Activated naive CD4-positive, alpha-beta T cell treated with Interleukin-2 at 50 U/mL for 16 hours (primary cell): ENCODE measurements around the gene PRKACG.
A peak's percentile ranks its signal among the peaks of the same experiment; 100 is the strongest.
"Not testable (repeated sequence)": the region's sequence is repeated elsewhere in the genome, so short reads cannot be mapped to it uniquely, and the experiment has no call there.

ENCODE experiments used
- DNase-seq: peaks from one replicate; pipeline ENCODE4 v3.0.0-alpha.2; 2020

Gene PRKACG

DNA sequence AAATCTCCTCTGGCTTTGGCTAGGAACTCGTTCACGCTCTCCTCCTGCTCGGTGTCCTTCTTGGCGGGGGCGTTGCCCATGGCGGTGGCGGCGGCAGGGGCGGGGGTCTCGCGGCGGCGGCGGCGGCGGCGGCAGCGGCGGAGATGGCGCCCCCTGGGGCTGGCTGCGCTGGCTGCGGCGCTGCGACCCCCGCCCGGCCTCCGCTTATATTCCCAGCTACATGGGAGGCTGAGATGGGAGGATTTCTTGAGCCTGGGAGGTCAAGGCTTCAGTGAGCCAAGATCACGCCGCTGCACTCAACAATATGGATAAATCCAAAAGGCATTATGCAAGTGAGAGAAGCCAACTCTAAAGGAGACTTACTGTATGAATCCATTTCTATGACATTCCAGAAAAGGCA, at the start of gene PRKACG:
Gene PRKACG, minus strand, starts transcription at position 101 of the 400 bp plus-strand sequence. Its CDS starts 21 bp downstream, at position 80.
- no peak for DNase-seq

DNA sequence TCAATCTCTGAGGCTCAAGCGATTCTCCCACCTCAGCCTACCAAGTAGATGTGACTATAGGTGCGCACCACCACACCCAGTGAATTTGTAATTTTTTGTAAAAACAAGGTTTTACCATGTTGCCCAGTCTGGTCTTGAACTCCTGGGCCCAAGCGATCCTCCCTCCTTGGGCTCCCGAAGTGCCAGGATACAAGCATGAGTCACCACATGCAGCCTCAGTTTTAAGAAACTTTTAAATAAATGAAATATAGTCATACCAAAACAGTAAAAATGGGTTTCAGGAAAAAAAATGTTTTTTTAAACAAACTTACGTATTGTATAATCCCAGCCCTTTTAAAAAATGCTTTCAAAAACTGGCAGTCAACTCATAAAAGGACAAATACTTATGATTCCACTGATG, 48.3 kb upstream of the PRKACG start:
- no peak for DNase-seq

DNA sequence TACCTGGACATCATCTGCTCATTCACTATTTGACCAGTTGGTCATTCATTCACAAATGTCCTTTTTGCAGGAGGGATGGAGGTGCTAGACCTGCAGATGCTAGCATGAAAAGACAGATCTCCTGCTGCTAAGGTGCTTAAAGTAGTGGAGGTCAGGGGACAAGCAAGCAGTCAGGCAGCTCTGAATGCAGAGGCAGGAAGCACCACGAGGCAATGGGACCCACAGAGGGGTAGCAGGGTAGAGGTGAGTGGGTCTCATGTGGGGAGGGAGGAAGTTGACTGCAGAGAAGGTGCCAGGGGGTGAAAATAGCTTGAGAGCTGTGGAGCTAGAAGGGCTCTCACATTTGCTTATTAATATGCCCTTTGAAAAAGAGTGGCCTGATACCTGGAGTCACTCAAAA, 46.9 kb upstream of the PRKACG start:
- no peak for DNase-seq

- no peak for DNase-seq
Observed at GRCh38 chr9:69058101-69058500, 44.2 kb upstream of the PRKACG start.

DNA sequence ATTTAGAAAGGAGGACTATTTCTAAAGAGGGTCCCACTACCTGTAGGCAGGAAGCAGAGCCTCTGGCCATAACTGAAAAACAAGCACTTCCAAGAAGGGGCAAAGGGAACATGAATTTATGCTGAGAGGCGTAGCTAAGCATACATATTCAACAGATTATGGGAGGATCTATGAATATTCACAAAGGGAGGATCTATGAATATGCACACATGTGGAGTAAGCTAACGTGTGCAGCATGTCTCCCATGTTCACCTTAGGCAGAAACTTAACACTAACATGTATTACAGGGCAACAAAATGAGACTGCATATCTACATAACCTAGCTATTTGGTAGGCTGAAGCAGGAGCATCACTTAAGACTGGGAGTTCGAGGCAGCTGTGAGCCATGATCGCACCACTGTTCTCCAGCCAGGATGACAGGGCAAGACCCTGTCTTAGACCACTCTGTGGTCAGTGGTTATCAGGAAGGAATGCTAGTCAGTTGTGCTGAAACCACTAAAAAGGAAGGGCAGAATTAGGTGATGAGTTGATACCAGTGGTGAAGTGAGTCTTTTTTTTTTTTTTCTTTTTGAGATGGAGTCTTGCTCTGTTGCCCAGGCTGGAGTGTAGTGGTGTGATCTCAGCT, 42.4 kb upstream of the PRKACG start:
- no peak for DNase-seq

- DNase-seq: no peak
Observed at GRCh38 chr9:69054989-69055388, 41.1 kb upstream of the PRKACG start.

DNA sequence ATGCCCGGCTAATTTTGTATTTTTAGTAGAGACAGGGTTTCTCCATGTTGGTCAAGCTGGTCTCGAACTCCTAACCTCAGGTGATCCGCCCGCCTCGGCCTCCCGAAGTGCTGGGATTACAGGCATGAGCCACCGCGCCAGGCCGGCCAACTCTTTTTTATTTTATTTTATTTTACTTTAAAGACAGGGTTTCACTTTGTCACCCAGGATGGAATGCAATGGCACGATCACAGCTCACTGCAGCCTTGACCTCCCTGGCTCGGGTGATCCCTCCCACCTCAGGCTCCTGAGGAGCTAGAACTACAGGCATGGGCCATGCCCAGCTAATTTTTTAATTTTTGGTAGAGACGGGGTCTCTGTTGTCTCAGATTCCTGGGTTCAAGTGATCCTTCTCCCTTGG, 37.0 kb upstream of the PRKACG start:
- not testable (repeated sequence) for DNase-seq

- no peak for DNase-seq
Observed at GRCh38 chr9:69049094-69049493, 35.2 kb upstream of the PRKACG start.

- DNase-seq: no peak
Observed at GRCh38 chr9:69047371-69047770, 33.5 kb upstream of the PRKACG start.

GRCh38 chr9:69046723-69047122, 32.8 kb upstream of the PRKACG start:
- no peak for DNase-seq

- DNase-seq: no peak
Observed at GRCh38 chr9:69045821-69046220, 31.9 kb upstream of the PRKACG start.

DNA sequence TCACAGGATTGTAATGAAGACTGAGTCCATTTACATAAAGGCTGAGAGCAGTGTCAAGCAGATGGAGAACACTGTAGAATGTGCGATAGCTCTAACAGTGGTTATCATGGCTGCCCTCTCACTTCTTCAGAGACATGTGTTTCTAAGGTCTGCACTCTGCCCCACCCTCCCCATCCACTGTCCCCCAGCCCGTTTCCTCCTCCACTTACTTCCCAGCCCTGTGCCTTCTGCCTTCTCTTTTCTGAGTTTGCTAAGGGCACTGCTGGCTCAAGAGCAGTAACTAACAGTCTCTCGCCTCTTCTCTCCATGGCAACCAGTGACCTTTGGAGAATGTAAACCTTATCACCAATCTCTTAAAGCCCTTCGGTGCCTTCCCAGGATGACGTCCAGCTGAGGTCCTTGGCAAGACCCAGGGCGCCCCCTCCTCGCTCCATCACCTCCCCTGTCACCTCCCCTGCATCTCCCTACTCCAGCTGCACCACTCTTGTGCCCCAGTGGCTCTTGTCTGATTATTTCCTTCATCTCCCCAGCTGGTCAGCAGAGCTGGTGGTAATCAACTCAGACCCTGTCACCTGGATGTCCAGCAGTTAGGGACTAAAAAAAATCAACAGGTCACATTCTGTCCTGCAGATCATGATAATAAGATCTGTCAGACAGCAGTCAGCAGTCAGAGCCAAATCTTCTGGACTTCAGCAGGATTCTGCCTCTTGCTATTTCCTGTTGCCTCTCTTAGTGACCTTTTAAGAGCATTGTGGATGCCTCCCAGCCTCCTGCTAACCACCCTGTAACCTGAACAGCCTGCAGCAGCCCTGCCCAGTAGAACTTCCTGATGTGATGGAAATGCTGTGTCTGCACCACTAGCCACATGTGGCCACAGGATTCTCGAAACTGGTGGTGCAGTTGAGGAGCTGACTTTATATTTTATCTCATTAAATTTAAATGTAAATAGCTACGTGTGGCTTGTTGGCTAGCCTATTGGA, 30.6 kb upstream of the PRKACG start:
- DNase-seq: no peak

- no peak for DNase-seq
Observed at GRCh38 chr9:69040646-69041045, 26.7 kb upstream of the PRKACG start.

- no peak for DNase-seq
Observed at GRCh38 chr9:69036799-69037198, 22.9 kb upstream of the PRKACG start.

DNA sequence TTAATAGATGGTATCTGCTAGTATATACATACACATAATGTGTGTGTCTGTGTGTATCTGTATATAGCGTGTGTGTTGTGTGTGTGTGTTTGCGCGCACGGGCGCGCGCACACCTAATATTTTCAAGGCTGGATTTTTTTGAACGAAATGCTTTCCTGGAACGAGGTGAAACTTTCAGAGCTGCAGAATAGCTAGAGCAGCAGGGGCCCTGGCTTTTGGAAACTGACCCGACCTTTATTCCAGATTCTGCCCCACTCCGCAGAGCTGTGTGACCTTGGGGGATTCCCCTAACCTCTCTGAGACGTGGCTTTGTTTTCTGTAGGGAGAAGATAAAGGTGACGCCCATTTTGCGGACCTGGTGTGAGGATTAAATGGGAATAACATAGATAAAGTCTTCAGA, 22.4 kb upstream of the PRKACG start:
- DNase-seq: peak; percentile 28

GRCh38 chr9:69035438-69036308, 21.8 kb upstream of the PRKACG start, which contains the start of gene FXN:
FXN (plus strand) TSS chr9:69035752; CDS start chr9:69035783, 31 bp downstream.
- DNase-seq: peak; percentile 86

DNA sequence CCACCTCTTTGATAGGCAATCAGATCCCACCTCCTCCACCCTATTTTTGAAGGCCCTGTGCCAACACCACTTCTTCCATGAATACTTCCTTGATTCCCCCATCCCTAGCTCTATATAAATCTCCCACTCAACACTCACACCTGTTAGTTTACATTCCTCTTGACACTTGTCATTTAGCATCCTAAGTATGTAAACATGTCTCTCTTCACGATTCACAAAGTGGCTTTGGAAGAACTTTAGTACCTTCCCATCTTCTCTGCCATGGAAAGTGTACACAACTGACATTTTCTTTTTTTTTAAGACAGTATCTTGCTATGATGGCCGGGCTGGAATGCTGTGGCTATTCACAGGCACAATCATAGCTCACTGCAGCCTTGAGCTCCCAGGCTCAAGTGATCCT, 20.2 kb upstream of the PRKACG start:
- DNase-seq: no peak

GRCh38 chr9:69030851-69031645, 17.1 kb upstream of the PRKACG start:
- no peak for DNase-seq

- no peak for DNase-seq
Observed at GRCh38 chr9:69029535-69029934, 15.6 kb upstream of the PRKACG start.

GRCh38 chr9:69028754-69029153, 14.8 kb upstream of the PRKACG start:
- DNase-seq: no peak

DNA sequence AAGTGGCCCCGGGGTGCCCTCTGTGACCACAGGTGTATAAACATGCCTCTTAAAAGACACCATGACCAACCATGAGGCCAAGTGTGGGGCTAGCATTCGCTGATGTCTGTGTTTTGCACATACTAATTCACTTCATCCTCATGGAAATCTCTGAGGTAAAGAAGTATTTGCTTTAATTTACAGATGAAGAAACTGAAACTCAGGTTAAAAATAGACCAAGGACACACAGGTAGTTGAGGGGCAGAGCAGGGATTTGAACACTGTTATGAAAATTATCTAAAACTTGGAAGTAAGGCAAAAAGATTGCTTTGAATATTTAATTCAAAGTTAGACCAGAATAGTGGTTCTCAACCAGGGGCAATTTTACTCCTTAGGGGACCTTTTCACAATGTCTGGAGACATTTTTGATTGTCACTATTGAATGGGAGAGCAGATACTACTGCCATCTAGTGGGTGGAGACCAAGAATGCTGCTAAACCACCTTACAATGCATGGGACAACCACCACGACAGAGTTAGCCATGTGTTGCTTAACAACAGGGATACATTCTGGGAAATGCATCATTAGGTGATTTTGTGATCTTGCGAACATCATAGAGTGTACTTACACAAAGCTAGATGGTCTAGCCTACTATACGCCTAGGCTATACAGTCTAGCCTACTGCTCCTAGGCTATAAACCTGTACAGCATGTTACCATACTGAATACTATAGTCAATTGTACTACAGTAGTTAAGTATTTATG, 13.6 kb upstream of the PRKACG start:
- peak; percentile 11 for DNase-seq
